H1 (cell line): ENCODE measurements around the gene SMIM8. TPM values are rescaled to one million over a fixed set of nuclear protein-coding genes. Genes with fewer than 3 reads are reported as not detected.

Source experiments
- BCL11A ChIP-seq, 2 experiments: IDR thresholded peaks; one replicate each; pipeline ENCODE4 v1.6.1; 2011; ENCODE audit warnings: low read depth in 2 of 2, low read length in 2 of 2, mild to moderate bottlenecking in 2 of 2
- FOSL1 ChIP-seq: IDR thresholded peaks from 2 replicates; pipeline ENCODE4 v1.6.1; 2011; ENCODE audit warnings: mild to moderate bottlenecking, low read depth, low read length, moderate library complexity; ENCODE audit not compliant: insufficient read depth
- TAF1 ChIP-seq: IDR thresholded peaks from 2 replicates; pipeline ENCODE4 v1.6.1; 2011; ENCODE audit warnings: mild to moderate bottlenecking, low read depth, low read length
- polyA plus RNA-seq, 7 experiments: library from polyadenylated mRNA; depleted of rRNA in 3 of 7; stranded (reverse) in 5 of 7; unstranded in 2 of 7; fragments of >200 nt in 5 of 7; fragments of 200-250 nt in 2 of 7; gene quantifications; 1 replicate in 5 of 7; 2 replicates in 1 of 7; 4 replicates in 1 of 7; pipeline versions ENCODE4 v1.2.1 to v1.2.3, GENCODE V29; 2011 to 2013; ENCODE audit warnings: missing spikeins in 2 of 7, mixed read lengths in 2 of 7
- total RNA-seq: library from RNA; stranded (reverse); fragmentation: NEBNext Ultra II Directional; extraction: Animal tissue kit (Norgen Biotek cat#: 25700); gene quantifications from 2 replicates; pipeline ENCODE4 v1.2.1, GENCODE V29; 2021
- TF ChIP-seq, protein P1 (sequence below): fragments of 300-600 bp; sonication (generic); IDR thresholded peaks from 2 replicates; pipeline ENCODE4 v1.7.1; 2012; ENCODE audit warnings: low read length, moderate library complexity, mild to moderate bottlenecking, inconsistent platforms; ENCODE audit not compliant: insufficient replicate concordance

SMIM8 gene
- total and polyA plus RNA-seq, 2 of the 8 experiments (the other 6 are each of a cell fraction or from before 2014, with no cell fraction given): 3.0 to 10.7 TPM

DNA sequence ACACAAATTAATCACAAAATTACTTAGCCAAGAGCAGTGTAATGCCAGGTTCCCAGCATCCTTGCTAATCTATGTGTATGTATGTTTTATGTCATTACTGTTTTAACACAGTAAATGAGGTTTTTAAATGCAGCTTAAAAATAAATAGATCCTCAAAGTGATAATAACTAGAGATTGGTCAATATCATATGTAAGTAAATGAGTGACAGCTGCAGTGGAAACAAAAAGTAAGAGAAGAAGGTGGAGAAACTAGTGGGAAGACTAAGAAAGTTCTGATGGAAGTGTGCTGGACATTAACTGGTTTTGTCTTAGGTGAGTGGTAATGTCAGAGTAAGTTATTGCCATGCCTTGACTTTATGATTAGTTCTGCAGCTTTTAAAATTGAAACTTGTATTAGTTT is 8.6 kb downstream of the SMIM8 start (continued):
- TF ChIP-seq, protein P1, sequence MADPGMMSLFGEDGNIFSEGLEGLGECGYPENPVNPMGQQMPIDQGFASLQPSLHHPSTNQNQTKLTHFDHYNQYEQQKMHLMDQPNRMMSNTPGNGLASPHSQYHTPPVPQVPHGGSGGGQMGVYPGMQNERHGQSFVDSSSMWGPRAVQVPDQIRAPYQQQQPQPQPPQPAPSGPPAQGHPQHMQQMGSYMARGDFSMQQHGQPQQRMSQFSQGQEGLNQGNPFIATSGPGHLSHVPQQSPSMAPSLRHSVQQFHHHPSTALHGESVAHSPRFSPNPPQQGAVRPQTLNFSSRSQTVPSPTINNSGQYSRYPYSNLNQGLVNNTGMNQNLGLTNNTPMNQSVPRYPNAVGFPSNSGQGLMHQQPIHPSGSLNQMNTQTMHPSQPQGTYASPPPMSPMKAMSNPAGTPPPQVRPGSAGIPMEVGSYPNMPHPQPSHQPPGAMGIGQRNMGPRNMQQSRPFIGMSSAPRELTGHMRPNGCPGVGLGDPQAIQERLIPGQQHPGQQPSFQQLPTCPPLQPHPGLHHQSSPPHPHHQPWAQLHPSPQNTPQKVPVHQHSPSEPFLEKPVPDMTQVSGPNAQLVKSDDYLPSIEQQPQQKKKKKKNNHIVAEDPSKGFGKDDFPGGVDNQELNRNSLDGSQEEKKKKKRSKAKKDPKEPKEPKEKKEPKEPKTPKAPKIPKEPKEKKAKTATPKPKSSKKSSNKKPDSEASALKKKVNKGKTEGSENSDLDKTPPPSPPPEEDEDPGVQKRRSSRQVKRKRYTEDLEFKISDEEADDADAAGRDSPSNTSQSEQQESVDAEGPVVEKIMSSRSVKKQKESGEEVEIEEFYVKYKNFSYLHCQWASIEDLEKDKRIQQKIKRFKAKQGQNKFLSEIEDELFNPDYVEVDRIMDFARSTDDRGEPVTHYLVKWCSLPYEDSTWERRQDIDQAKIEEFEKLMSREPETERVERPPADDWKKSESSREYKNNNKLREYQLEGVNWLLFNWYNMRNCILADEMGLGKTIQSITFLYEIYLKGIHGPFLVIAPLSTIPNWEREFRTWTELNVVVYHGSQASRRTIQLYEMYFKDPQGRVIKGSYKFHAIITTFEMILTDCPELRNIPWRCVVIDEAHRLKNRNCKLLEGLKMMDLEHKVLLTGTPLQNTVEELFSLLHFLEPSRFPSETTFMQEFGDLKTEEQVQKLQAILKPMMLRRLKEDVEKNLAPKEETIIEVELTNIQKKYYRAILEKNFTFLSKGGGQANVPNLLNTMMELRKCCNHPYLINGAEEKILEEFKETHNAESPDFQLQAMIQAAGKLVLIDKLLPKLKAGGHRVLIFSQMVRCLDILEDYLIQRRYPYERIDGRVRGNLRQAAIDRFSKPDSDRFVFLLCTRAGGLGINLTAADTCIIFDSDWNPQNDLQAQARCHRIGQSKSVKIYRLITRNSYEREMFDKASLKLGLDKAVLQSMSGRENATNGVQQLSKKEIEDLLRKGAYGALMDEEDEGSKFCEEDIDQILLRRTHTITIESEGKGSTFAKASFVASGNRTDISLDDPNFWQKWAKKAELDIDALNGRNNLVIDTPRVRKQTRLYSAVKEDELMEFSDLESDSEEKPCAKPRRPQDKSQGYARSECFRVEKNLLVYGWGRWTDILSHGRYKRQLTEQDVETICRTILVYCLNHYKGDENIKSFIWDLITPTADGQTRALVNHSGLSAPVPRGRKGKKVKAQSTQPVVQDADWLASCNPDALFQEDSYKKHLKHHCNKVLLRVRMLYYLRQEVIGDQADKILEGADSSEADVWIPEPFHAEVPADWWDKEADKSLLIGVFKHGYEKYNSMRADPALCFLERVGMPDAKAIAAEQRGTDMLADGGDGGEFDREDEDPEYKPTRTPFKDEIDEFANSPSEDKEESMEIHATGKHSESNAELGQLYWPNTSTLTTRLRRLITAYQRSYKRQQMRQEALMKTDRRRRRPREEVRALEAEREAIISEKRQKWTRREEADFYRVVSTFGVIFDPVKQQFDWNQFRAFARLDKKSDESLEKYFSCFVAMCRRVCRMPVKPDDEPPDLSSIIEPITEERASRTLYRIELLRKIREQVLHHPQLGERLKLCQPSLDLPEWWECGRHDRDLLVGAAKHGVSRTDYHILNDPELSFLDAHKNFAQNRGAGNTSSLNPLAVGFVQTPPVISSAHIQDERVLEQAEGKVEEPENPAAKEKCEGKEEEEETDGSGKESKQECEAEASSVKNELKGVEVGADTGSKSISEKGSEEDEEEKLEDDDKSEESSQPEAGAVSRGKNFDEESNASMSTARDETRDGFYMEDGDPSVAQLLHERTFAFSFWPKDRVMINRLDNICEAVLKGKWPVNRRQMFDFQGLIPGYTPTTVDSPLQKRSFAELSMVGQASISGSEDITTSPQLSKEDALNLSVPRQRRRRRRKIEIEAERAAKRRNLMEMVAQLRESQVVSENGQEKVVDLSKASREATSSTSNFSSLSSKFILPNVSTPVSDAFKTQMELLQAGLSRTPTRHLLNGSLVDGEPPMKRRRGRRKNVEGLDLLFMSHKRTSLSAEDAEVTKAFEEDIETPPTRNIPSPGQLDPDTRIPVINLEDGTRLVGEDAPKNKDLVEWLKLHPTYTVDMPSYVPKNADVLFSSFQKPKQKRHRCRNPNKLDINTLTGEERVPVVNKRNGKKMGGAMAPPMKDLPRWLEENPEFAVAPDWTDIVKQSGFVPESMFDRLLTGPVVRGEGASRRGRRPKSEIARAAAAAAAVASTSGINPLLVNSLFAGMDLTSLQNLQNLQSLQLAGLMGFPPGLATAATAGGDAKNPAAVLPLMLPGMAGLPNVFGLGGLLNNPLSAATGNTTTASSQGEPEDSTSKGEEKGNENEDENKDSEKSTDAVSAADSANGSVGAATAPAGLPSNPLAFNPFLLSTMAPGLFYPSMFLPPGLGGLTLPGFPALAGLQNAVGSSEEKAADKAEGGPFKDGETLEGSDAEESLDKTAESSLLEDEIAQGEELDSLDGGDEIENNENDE: no peak
- TF ChIP-seq FOSL1 (no peak), TAF1 (no peak), BCL11A (IDR thresholded peaks at IDR 0.05; ENCODE audit: low read depth in 2 of 2, low read length in 2 of 2) (no peak)
